H1 (cell line): ENCODE data around the gene TAF3. TPM values are rescaled to one million over a fixed set of nuclear protein-coding genes. Genes with fewer than 3 reads are reported as not detected.

Source experiments
- CTCF ChIA-PET: fragments of 300-600 bp; sonication (Branson Sonifier 250); formaldehyde crosslinking; loops from one replicate; lab custom pipeline; 2021; ENCODE audit not compliant: partially characterized antibody; lab: Charles Lee
- POLR2A ChIA-PET: fragments of 300-600 bp; sonication (Branson Sonifier 250); formaldehyde crosslinking; loops from one replicate; lab custom pipeline; 2021; ENCODE audit warnings: inconsistent platforms; ENCODE audit not compliant: partially characterized antibody; lab: Charles Lee
- DNase-seq, 2 experiments: peaks; one replicate each; pipeline versions ENCODE4 v3.0.0 to v3.0.0-alpha.2; 2010 to 2022; ENCODE audit warnings: low spot score in 2 of 2, low read depth in 1 of 2, mixed read lengths in 1 of 2
- FAIRE-seq: peaks from 2 replicates; lab custom pipeline; 2011; peaks lifted over from hg19 to GRCh38; lab: Jason Lieb, UNC
- H2AFZ ChIP-seq: 2 replicates; pipeline ENCODE4 v1.8.1; 2012; ENCODE audit warnings: low read length, inconsistent platforms
- H2AK5ac ChIP-seq: 2 replicates; pipeline ENCODE4 v1.6.1; 2013; ENCODE audit warnings: low read depth, low read length
- H2BK120ac ChIP-seq: replicated peaks from 2 replicates; pipeline ENCODE3; 2013; ENCODE audit warnings: low read depth, low read length, inconsistent platforms
- H2BK12ac ChIP-seq: 2 replicates; pipeline ENCODE4 v1.6.1; 2013; ENCODE audit warnings: low read depth, low read length
- H2BK15ac ChIP-seq: 2 replicates; pipeline ENCODE4 v1.6.1; 2013; ENCODE audit warnings: low read length
- H2BK20ac ChIP-seq: 2 replicates; pipeline ENCODE4 v1.6.1; 2013; ENCODE audit warnings: low read length
- H2BK5ac ChIP-seq: 2 replicates; pipeline ENCODE4 v1.6.1; 2013; ENCODE audit warnings: low read depth, low read length
- H3K14ac ChIP-seq: 2 replicates; pipeline ENCODE4 v1.6.1; 2013; ENCODE audit warnings: inconsistent platforms; ENCODE audit not compliant: insufficient read length
- H3K18ac ChIP-seq: 2 replicates; pipeline ENCODE4 v1.6.1; 2013; ENCODE audit warnings: low read length; ENCODE audit errors: extremely low read depth
- H3K23ac ChIP-seq: 2 replicates; pipeline ENCODE4 v1.6.1; 2013; ENCODE audit warnings: inconsistent platforms; ENCODE audit not compliant: insufficient read length
- H3K23me2 ChIP-seq: 2 replicates; pipeline ENCODE4 v1.6.1; 2013; ENCODE audit warnings: low read depth, low read length
- H3K27ac ChIP-seq: 2 replicates; pipeline ENCODE4 v1.6.1; 2011; ENCODE audit warnings: low read depth, low read length, inconsistent platforms
- H3K27me3 ChIP-seq, 4 experiments: replicated peaks in 1 of 4; 1 replicate in 1 of 4; 2 replicates in 3 of 4; pipeline versions ENCODE4 v1.6.1 to v1.8.1; 2011 to 2013; ENCODE audit warnings: low read length in 3 of 4, mild to moderate bottlenecking in 3 of 4, inconsistent platforms in 2 of 4, mixed read lengths in 2 of 4, moderate library complexity in 1 of 4; ENCODE audit not compliant: control insufficient read depth in 3 of 4, insufficient read depth in 3 of 4; ENCODE audit errors: extremely low read depth in 1 of 4
- H3K36me3 ChIP-seq, 4 experiments: 2 replicates each; pipeline versions ENCODE4 v1.6.1 to v1.8.1; 2011 to 2013; ENCODE audit warnings: mild to moderate bottlenecking in 4 of 4, low read length in 3 of 4, moderate library complexity in 2 of 4, control low read depth in 1 of 4, inconsistent platforms in 1 of 4; ENCODE audit not compliant: insufficient read depth in 4 of 4, control insufficient read depth in 2 of 4
- H3K4ac ChIP-seq: replicated peaks from 2 replicates; pipeline ENCODE3; 2013; ENCODE audit warnings: low read length, low read depth, mixed read lengths, inconsistent platforms; ENCODE audit not compliant: insufficient read length
- H3K4me1 ChIP-seq, 4 experiments: replicated peaks in 1 of 4; 1 replicate in 1 of 4; 2 replicates in 3 of 4; pipeline versions ENCODE4 v1.6.1 to v1.8.1; 2011 to 2013; ENCODE audit warnings: low read length in 3 of 4, inconsistent platforms in 2 of 4, mixed read lengths in 1 of 4; ENCODE audit not compliant: insufficient read depth in 4 of 4, control insufficient read depth in 3 of 4
- H3K4me2 ChIP-seq, 2 experiments: 2 replicates each; pipeline versions ENCODE4 v1.6.1 to v1.8.1; 2011 to 2013; ENCODE audit warnings: low read depth in 2 of 2, low read length in 2 of 2, control low read depth in 1 of 2, inconsistent platforms in 1 of 2, mild to moderate bottlenecking in 1 of 2; ENCODE audit not compliant: insufficient read depth in 1 of 2
- H3K4me3 ChIP-seq, 4 experiments: fragments of 200-600, 300-600 bp in 1 of 4; sonication (generic), shearing (Covaris generic), sonication (Bioruptor Twin) in 1 of 4; 2 replicates each; pipeline versions ENCODE4 v1.5.1 to v1.8.1; 2011 to 2016; ENCODE audit warnings: low read length in 4 of 4, low read depth in 3 of 4, control low read depth in 2 of 4, inconsistent platforms in 2 of 4, mild to moderate bottlenecking in 2 of 4, mixed read lengths in 1 of 4, moderate library complexity in 1 of 4; ENCODE audit not compliant: insufficient read depth in 2 of 4; ENCODE audit errors: extremely low read depth in 1 of 4
- H3K56ac ChIP-seq: replicated peaks from 2 replicates; pipeline ENCODE3; 2013; ENCODE audit warnings: low read depth, mild to moderate bottlenecking, mixed read lengths, low read length, inconsistent platforms; ENCODE audit not compliant: insufficient read length
- H3K79me1 ChIP-seq: 2 replicates; pipeline ENCODE4 v1.6.1; 2013; ENCODE audit warnings: low read depth, low read length, control low read depth
- H3K79me2 ChIP-seq, 2 experiments: 2 replicates each; pipeline versions ENCODE4 v1.6.1 to v1.8.1; 2012 to 2013; ENCODE audit warnings: low read length in 2 of 2, mild to moderate bottlenecking in 2 of 2, inconsistent platforms in 1 of 2; ENCODE audit not compliant: insufficient read depth in 2 of 2, control insufficient read depth in 1 of 2
- H3K9ac ChIP-seq, 4 experiments: replicated peaks in 1 of 4; 1 replicate in 1 of 4; 2 replicates in 3 of 4; pipeline versions ENCODE4 v1.6.1 to v1.8.1; 2011 to 2013; ENCODE audit warnings: low read depth in 3 of 4, low read length in 3 of 4, control low read depth in 2 of 4, mild to moderate bottlenecking in 2 of 4, moderate library complexity in 2 of 4, inconsistent platforms in 1 of 4; ENCODE audit errors: extremely low read depth in 1 of 4
- H3K9me3 ChIP-seq, 2 experiments: 2 replicates each; pipeline versions ENCODE4 v1.6.1 to v1.8.1; 2012 to 2013; ENCODE audit warnings: mild to moderate bottlenecking in 2 of 2, moderate library complexity in 2 of 2, control low read depth in 1 of 2, inconsistent platforms in 1 of 2, low read depth in 1 of 2, low read length in 1 of 2, mixed read lengths in 1 of 2; ENCODE audit not compliant: insufficient read depth in 2 of 2
- H4K20me1 ChIP-seq, 2 experiments: replicated peaks in 1 of 2; 2 replicates each; pipeline versions ENCODE3 to v1.8.1; 2011 to 2013; ENCODE audit warnings: inconsistent platforms in 2 of 2, low read length in 2 of 2, mild to moderate bottlenecking in 1 of 2; ENCODE audit not compliant: insufficient read depth in 2 of 2, control insufficient read depth in 1 of 2
- H4K5ac ChIP-seq: 2 replicates; pipeline ENCODE4 v1.6.1; 2013; ENCODE audit warnings: low read length, low read depth, mixed read lengths, inconsistent platforms; ENCODE audit not compliant: insufficient read length
- H4K8ac ChIP-seq: 2 replicates; pipeline ENCODE4 v1.8.0; 2013; ENCODE audit warnings: mild to moderate bottlenecking, moderate library complexity, low read length, inconsistent platforms; ENCODE audit not compliant: insufficient read depth; ENCODE audit errors: extremely low read depth
- H4K91ac ChIP-seq: replicated peaks from 2 replicates; pipeline ENCODE3; 2013; ENCODE audit warnings: low read length, mixed read lengths, inconsistent platforms; ENCODE audit not compliant: insufficient read length
- BRCA1 ChIP-seq: IDR thresholded peaks from 2 replicates; pipeline ENCODE4 v1.6.1; 2012; ENCODE audit warnings: low read depth, low read length, improper control_type of control experiment
- CBX8 ChIP-seq: fragments of 300-800, 300-1000 bp; sonication (generic); IDR thresholded peaks from 2 replicates; pipeline ENCODE4 v1.7.1; 2016; ENCODE audit warnings: low read depth, low read length, borderline replicate concordance
- EZH2 ChIP-seq: fragments of 200-600 bp; sonication (generic); IDR thresholded peaks from 2 replicates; pipeline ENCODE4 v1.7.1; 2012; ENCODE audit warnings: low read depth, mild to moderate bottlenecking, moderate library complexity, low read length, inconsistent platforms; ENCODE audit not compliant: severe bottlenecking
- GTF2F1 ChIP-seq: IDR thresholded peaks from 2 replicates; pipeline ENCODE4 v1.6.1; 2012; ENCODE audit warnings: low read depth, low read length, improper control_type of control experiment, borderline replicate concordance
- NRF1 ChIP-seq: IDR thresholded peaks from 2 replicates; pipeline ENCODE4 v1.6.1; 2011; ENCODE audit warnings: mild to moderate bottlenecking, low read depth, low read length, improper control_type of control experiment
- TAF1 ChIP-seq: IDR thresholded peaks from 2 replicates; pipeline ENCODE4 v1.6.1; 2011; ENCODE audit warnings: mild to moderate bottlenecking, low read depth, low read length
- ZNF274 ChIP-seq: IDR thresholded peaks from 2 replicates; pipeline ENCODE4 v1.7.0; 2012; ENCODE audit warnings: low read length, borderline replicate concordance; ENCODE audit errors: extremely low read depth
- WGBS, 2 experiments: shearing (Covaris generic) in 1 of 2; methylation state at CpG; one replicate each; pipeline versions ENCODE4 v1.1.6 to v1.1.7; 2013 to 2015; ENCODE audit warnings: low lambda C conversion rate in 2 of 2, mixed read lengths in 2 of 2, inconsistent platforms in 1 of 2, low coverage in 1 of 2, missing lambda C conversion rate in 1 of 2; ENCODE audit not compliant: insufficient replicate concordance in 2 of 2, insufficient coverage in 1 of 2, insufficient read length in 1 of 2; ENCODE audit errors: extremely low coverage in 1 of 2, missing lambda C conversion rate in 1 of 2; 5-methylcytosine and 5-hydroxymethylcytosine counted together
- polyA plus RNA-seq, 7 experiments: library from polyadenylated mRNA; depleted of rRNA in 3 of 7; stranded (reverse) in 5 of 7; unstranded in 2 of 7; fragments of >200 nt in 5 of 7; fragments of 200-250 nt in 2 of 7; gene quantifications; 1 replicate in 5 of 7; 2 replicates in 1 of 7; 4 replicates in 1 of 7; pipeline versions ENCODE4 v1.2.1 to v1.2.3, GENCODE V29; 2011 to 2013; ENCODE audit warnings: missing spikeins in 2 of 7, mixed read lengths in 2 of 7
- total RNA-seq: library from RNA; stranded (reverse); fragmentation: NEBNext Ultra II Directional; extraction: Animal tissue kit (Norgen Biotek cat#: 25700); gene quantifications from 2 replicates; pipeline ENCODE4 v1.2.1, GENCODE V29; 2021
- TF ChIP-seq, protein P1 (sequence below): IDR thresholded peaks from 2 replicates; pipeline ENCODE4 v1.6.1; 2012; ENCODE audit warnings: inconsistent platforms

The TAF3 gene
- total and polyA plus RNA-seq, 2 of the 8 experiments (the other 6 are each of a cell fraction or from before 2014, with no cell fraction given) = 1.5 to 11.2 TPM

DNA sequence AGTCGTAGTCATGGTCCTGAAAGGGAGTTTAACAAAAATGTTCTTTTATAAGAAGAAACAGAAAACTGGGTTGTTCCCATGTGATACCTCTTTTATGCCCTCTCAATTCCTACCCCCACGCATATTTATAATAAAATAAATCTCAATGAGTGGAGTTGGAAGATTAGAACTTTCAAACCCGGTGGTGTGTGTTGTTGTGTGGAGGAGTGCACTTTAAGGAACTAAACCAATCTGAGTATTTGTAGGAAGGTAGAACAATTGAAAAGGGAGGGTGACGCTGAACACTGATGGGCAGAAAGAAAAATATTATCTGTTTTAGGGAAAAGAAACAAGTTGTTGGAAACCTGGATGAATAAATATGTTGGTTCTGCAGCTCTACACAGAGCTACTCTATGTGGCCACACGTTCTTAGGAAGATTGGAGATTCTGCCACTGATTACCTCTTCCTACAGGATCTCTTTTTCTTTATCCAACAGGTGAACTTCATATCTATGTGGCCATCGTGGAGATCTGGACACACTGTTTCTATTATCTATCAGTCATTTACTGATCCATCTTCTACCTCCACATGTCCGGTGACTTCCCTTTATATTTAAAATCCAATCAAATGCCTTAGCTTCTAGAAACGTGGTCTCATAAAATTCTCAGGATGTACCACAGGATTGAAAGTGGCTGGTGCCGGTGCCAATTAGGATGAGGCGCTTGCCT is 223.1 kb downstream of the TAF3 start:
- Histone ChIP-seq H3K23ac (no peak overlapping the region), H4K20me1 (peaks cover 21 to 30% of the 10 kb centered on the region in 2 experiments)
- TF ChIP-seq, protein P1, sequence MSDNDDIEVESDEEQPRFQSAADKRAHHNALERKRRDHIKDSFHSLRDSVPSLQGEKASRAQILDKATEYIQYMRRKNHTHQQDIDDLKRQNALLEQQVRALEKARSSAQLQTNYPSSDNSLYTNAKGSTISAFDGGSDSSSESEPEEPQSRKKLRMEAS = no peak
- no peak for TF ChIP-seq TAF1
- TF ChIP-seq NRF1 = no peak
- TF ChIP-seq ZNF274 = no peak
- TF ChIP-seq BRCA1 = no peak
- peak; percentile 6 for TF ChIP-seq EZH2
- peak; percentile 76; the same call in 1 of the 2 replicates for TF ChIP-seq CBX8
- no peak for TF ChIP-seq GTF2F1
- TF ChIP-seq, all 59 proteins: peak for 2
- no peak overlapping the region for H3K56ac ChIP-seq
- no peak overlapping the region for H2BK120ac ChIP-seq
- H2BK20ac ChIP-seq = no peak overlapping the region
- no peak overlapping the region for H4K91ac ChIP-seq
- CTCF ChIA-PET = interaction anchor here (0.6 to 1.8 kb wide), 4 partner anchors 8 to 1168 kb away, joined by 3 to 7 read pairs (median 4); no protein-coding TSS in a partner anchor
- FAIRE-seq (no peak), DNase-seq (no peak)
- H3K36me3 ChIP-seq = peaks cover 0 to 1% (median 0%) of the 10 kb centered on the region in 4 experiments; a peak in 1 of 8 replicates
- H4K5ac ChIP-seq = no peak overlapping the region
- H2AK5ac ChIP-seq = no peak overlapping the region
- WGBS, 2 experiments = 14% methylated on average over 10 of the region's 10 CpGs; no CpG with 5 or more reads in 1 of the 2 experiments
- no peaks in the 10 kb centered on the region for H3K79me2 ChIP-seq
- POLR2A ChIA-PET = interaction anchor here (1.1 to 1.3 kb wide), 2 partner anchors 10 to 18 kb away, joined by 3 to 6 read pairs; no protein-coding TSS in a partner anchor
- H2BK5ac ChIP-seq = no peak overlapping the region
- no peak overlapping the region for H3K18ac ChIP-seq
- no peak overlapping the region for H2AFZ ChIP-seq
- H3K4me2 ChIP-seq = no peak overlapping the region; a peak in 1 of 4 replicates
- H3K14ac ChIP-seq = no peak overlapping the region
- H3K9me3 ChIP-seq = no peaks in the 10 kb centered on the region
- H3K9ac ChIP-seq = no peak overlapping the region
- no peaks in the 10 kb centered on the region; the same call in 1 of the 2 replicates for H3K79me1 ChIP-seq
- peaks cover 88 to 100% (median 100%) of the 10 kb centered on the region in 4 experiments for H3K27me3 ChIP-seq
- H3K23me2 ChIP-seq = no peaks in the 10 kb centered on the region; the same call in 1 of the 2 replicates
- no peak overlapping the region for H3K4ac ChIP-seq
- H3K4me1 ChIP-seq = peaks cover 12 to 35% (median 17%) of the 10 kb centered on the region in 4 experiments
- no peak overlapping the region for H3K27ac ChIP-seq
- H2BK15ac ChIP-seq = no peak overlapping the region
- H3K4me3 ChIP-seq = no peak overlapping the region
- H4K8ac ChIP-seq = no peak overlapping the region
- peak overlapping the region; percentile 85; the same call in 1 of the 2 replicates for H2BK12ac ChIP-seq
